HepG2 (cell line): ENCODE results near the gene MYO3B. TPM values are rescaled to one million over a fixed set of nuclear protein-coding genes. Genes with fewer than 3 reads are reported as not detected.
A peak's percentile ranks its signal among the peaks of the same experiment; 100 is the strongest.

Source experiments
- BRCA1 ChIP-seq: sonication (generic); formaldehyde crosslinking; IDR thresholded peaks from 2 replicates; pipeline ENCODE4 v1.4.0; 2020; ENCODE audit warnings: missing genetic modification reagents
- CEBPB ChIP-seq: IDR thresholded peaks from 2 replicates; pipeline ENCODE4 v1.6.1; 2011; ENCODE audit warnings: low read depth, low read length, improper control_type of control experiment, borderline replicate concordance
- MED8 ChIP-seq: sonication (generic); formaldehyde crosslinking; IDR thresholded peaks from 2 replicates; pipeline ENCODE4 v1.8.1; 2023; ENCODE audit warnings: mild to moderate bottlenecking, missing genetic modification reagents; ENCODE audit not compliant: insufficient replicate concordance
- RXRA ChIP-seq: sonication (generic); formaldehyde crosslinking; IDR thresholded peaks from 2 replicates; pipeline ENCODE4 v1.5.1; 2020; ENCODE audit warnings: missing genetic modification reagents
- ZNF205 ChIP-seq: IDR thresholded peaks from 2 replicates; pipeline ENCODE4 v1.6.1; 2018; ENCODE audit warnings: missing biosample characterization, missing genetic modification reagents
- ZNF24 ChIP-seq: fragments of 450-650 bp; IDR thresholded peaks from 2 replicates; pipeline ENCODE4 v1.6.1; 2017; ENCODE audit warnings: antibody characterized with exemption, mild to moderate bottlenecking
- ZNF256 ChIP-seq: sonication (generic); formaldehyde crosslinking; conservative IDR thresholded peaks from 2 replicates; pipeline ENCODE4 v1.4.0; 2020; ENCODE audit warnings: missing genetic modification reagents
- ZNF329 ChIP-seq: sonication (generic); formaldehyde crosslinking; IDR thresholded peaks from 2 replicates; pipeline ENCODE4 v1.9.0; 2021; ENCODE audit warnings: low read depth, mild to moderate bottlenecking, missing genetic modification reagents
- ZNF337 ChIP-seq: sonication (generic); formaldehyde crosslinking; IDR thresholded peaks from 2 replicates; pipeline ENCODE4 v1.5.1; 2020; ENCODE audit warnings: missing genetic modification reagents, low read depth, mild to moderate bottlenecking, borderline replicate concordance
- ZNF44 ChIP-seq: sonication (generic); formaldehyde crosslinking; IDR thresholded peaks from 2 replicates; pipeline ENCODE4 v1.5.1; 2020; ENCODE audit warnings: mild to moderate bottlenecking, missing genetic modification reagents
- ZNF460 ChIP-seq: sonication (generic); formaldehyde crosslinking; IDR thresholded peaks from 2 replicates; pipeline ENCODE4 v1.5.1; 2020; ENCODE audit warnings: missing genetic modification reagents, mild to moderate bottlenecking, borderline replicate concordance
- ZNF605 ChIP-seq: sonication (generic); formaldehyde crosslinking; IDR thresholded peaks from 2 replicates; pipeline ENCODE4 v1.8.0; 2022; ENCODE audit warnings: mild to moderate bottlenecking, missing genetic modification reagents
- ZNF629 ChIP-seq: sonication (generic); formaldehyde crosslinking; conservative IDR thresholded peaks from 2 replicates; pipeline ENCODE4 v1.5.0; 2020; ENCODE audit warnings: missing genetic modification reagents
- ZNF761 ChIP-seq: sonication (generic); formaldehyde crosslinking; conservative IDR thresholded peaks from 2 replicates; pipeline ENCODE4 v1.4.0; 2020; ENCODE audit warnings: mild to moderate bottlenecking, missing genetic modification reagents
- ZNF766 ChIP-seq: sonication (generic); formaldehyde crosslinking; IDR thresholded peaks from 2 replicates; pipeline ENCODE4 v1.5.0; 2020; ENCODE audit warnings: missing genetic modification reagents, borderline replicate concordance
- polyA plus RNA-seq, 8 experiments: library from polyadenylated mRNA; depleted of rRNA in 3 of 8; stranded (reverse) in 7 of 8; unstranded in 1 of 8; fragments of >200 nt; fragmentation: Illumina TruSeq in 4 of 8; extraction: Trizol in 4 of 8; gene quantifications; 2 replicates each; pipeline versions ENCODE4 v1.2.1 to v1.2.3, GENCODE V29; 2011 to 2016; ENCODE audit warnings: low read depth in 4 of 8, missing spikeins in 1 of 8, mixed read lengths in 1 of 8; ENCODE audit not compliant: insufficient read depth in 1 of 8
- total RNA-seq, 5 experiments: library from RNA; depleted of rRNA; stranded (reverse); fragments of >200 nt; fragmentation: Illumina TruSeq; extraction: Trizol; gene quantifications; 2 replicates each; pipeline ENCODE4 v1.2.3, GENCODE V29; 2016; ENCODE audit warnings: low read depth in 1 of 5
- TF ChIP-seq, protein P1 (sequence below): sonication (generic); formaldehyde crosslinking; IDR thresholded peaks from 2 replicates; pipeline ENCODE4 v1.4.0; 2020; ENCODE audit warnings: missing genetic modification reagents
- TF ChIP-seq, protein P2 (sequence below): sonication (generic); formaldehyde crosslinking; IDR thresholded peaks from 2 replicates; pipeline ENCODE4 v1.5.1; 2020; ENCODE audit warnings: mild to moderate bottlenecking, missing genetic modification reagents, borderline replicate concordance
- TF ChIP-seq, protein P3 (sequence below): IDR thresholded peaks from 2 replicates; pipeline ENCODE4 v1.6.1; 2016; ENCODE audit warnings: mild to moderate bottlenecking
- TF ChIP-seq, protein P4 (sequence below): sonication (generic); formaldehyde crosslinking; IDR thresholded peaks from 2 replicates; pipeline ENCODE4 v1.5.1; 2020; ENCODE audit warnings: missing genetic modification reagents, mild to moderate bottlenecking, borderline replicate concordance

The MYO3B gene
- total and polyA plus RNA-seq, 2 of the 13 experiments (the other 11 are each of a cell fraction or from before 2014, with no cell fraction given), result 0.01 TPM; not detected in 1

DNA sequence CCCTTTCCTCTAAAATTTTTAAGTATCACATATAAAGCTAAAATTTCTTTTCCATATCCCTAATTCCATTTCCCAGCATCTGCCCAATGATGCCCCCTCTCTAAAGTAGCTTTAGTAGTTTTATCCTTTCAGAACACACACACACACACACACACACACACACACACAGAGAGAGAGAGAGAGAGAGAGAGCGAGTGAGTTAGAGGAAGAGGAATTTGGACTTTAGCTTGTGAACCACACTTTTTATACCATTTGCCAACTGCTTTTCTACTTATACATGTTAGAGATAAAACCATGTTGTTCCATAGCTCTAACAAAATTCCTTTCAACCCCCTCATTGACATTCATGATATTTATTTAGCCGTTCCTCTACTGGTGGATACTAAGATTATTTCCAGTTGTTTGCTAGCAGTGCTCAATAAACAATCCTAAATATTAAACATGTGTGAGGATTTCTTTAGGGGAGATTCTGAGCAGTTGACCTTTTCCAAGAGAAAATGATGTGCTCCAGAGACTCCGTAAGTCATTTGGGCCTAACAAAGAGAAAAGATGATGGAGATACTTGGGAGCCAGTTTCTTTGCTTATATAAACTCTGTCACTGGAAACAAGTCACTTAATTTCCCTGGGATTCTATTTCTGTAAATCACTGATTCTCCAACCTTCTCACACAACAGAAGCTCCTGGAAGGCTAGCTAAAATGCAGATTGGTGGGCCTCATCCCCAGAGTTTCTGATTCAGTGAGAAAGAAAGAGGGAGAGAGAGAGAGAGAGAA is 307.5 kb downstream of the MYO3B start (continued):
- TF ChIP-seq ZNF605 (no peak), ZNF761 (CRISPR knock-in tag) (0 out of 2 replicates have a peak, but pooled peaks have one; percentile 38), ZNF44 (CRISPR knock-in tag) (no peak), RXRA (CRISPR knock-in tag) (no peak), ZNF460 (CRISPR knock-in tag) (no peak), BRCA1 (CRISPR knock-in tag) (no peak), ZNF629 (CRISPR knock-in tag) (no peak), ZNF766 (CRISPR knock-in tag) (no peak), ZNF329 (CRISPR knock-in tag) (no peak), CEBPB (no peak), ZNF24 (peak; percentile 66; the same call in 1 of the 2 replicates), MED8 (CRISPR knock-in tag) (no peak), ZNF256 (CRISPR knock-in tag) (no peak), ZNF205 (CRISPR knock-in tag) (no peak), ZNF337 (CRISPR knock-in tag) (no peak)
- TF ChIP-seq, protein P1, sequence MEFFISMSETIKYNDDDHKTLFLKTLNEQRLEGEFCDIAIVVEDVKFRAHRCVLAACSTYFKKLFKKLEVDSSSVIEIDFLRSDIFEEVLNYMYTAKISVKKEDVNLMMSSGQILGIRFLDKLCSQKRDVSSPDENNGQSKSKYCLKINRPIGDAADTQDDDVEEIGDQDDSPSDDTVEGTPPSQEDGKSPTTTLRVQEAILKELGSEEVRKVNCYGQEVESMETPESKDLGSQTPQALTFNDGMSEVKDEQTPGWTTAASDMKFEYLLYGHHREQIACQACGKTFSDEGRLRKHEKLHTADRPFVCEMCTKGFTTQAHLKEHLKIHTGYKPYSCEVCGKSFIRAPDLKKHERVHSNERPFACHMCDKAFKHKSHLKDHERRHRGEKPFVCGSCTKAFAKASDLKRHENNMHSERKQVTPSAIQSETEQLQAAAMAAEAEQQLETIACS (CRISPR knock-in tag), result no peak
- TF ChIP-seq, protein P2, sequence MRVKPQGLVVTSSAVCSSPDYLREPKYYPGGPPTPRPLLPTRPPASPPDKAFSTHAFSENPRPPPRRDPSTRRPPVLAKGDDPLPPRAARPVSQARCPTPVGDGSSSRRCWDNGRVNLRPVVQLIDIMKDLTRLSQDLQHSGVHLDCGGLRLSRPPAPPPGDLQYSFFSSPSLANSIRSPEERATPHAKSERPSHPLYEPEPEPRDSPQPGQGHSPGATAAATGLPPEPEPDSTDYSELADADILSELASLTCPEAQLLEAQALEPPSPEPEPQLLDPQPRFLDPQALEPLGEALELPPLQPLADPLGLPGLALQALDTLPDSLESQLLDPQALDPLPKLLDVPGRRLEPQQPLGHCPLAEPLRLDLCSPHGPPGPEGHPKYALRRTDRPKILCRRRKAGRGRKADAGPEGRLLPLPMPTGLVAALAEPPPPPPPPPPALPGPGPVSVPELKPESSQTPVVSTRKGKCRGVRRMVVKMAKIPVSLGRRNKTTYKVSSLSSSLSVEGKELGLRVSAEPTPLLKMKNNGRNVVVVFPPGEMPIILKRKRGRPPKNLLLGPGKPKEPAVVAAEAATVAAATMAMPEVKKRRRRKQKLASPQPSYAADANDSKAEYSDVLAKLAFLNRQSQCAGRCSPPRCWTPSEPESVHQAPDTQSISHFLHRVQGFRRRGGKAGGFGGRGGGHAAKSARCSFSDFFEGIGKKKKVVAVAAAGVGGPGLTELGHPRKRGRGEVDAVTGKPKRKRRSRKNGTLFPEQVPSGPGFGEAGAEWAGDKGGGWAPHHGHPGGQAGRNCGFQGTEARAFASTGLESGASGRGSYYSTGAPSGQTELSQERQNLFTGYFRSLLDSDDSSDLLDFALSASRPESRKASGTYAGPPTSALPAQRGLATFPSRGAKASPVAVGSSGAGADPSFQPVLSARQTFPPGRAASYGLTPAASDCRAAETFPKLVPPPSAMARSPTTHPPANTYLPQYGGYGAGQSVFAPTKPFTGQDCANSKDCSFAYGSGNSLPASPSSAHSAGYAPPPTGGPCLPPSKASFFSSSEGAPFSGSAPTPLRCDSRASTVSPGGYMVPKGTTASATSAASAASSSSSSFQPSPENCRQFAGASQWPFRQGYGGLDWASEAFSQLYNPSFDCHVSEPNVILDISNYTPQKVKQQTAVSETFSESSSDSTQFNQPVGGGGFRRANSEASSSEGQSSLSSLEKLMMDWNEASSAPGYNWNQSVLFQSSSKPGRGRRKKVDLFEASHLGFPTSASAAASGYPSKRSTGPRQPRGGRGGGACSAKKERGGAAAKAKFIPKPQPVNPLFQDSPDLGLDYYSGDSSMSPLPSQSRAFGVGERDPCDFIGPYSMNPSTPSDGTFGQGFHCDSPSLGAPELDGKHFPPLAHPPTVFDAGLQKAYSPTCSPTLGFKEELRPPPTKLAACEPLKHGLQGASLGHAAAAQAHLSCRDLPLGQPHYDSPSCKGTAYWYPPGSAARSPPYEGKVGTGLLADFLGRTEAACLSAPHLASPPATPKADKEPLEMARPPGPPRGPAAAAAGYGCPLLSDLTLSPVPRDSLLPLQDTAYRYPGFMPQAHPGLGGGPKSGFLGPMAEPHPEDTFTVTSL, result peak; percentile 90
- TF ChIP-seq, protein P3, sequence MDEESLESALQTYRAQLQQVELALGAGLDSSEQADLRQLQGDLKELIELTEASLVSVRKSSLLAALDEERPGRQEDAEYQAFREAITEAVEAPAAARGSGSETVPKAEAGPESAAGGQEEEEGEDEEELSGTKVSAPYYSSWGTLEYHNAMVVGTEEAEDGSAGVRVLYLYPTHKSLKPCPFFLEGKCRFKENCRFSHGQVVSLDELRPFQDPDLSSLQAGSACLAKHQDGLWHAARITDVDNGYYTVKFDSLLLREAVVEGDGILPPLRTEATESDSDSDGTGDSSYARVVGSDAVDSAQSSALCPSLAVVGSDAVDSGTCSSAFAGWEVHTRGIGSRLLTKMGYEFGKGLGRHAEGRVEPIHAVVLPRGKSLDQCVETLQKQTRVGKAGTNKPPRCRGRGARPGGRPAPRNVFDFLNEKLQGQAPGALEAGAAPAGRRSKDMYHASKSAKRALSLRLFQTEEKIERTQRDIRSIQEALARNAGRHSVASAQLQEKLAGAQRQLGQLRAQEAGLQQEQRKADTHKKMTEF (CRISPR knock-in tag), result peak; percentile 45; the same call in 1 of the 2 replicates
- TF ChIP-seq, protein P4, sequence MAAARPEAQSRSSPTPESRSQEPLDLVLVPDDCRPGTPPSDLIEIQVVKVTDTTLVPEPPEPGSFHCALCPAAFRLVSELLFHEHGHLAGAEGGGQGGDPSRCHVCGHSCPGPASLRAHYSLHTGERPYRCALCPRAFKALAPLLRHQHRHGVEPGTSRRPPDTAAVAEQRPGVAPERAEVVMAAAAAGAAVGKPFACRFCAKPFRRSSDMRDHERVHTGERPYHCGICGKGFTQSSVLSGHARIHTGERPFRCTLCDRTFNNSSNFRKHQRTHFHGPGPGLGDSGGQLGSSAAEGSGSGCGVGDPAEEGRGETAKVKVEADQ (CRISPR knock-in tag), result no peak
